K562 (cell line): Measurements from ENCODE around the gene CERS2. TPM values are rescaled to one million over a fixed set of nuclear protein-coding genes. Genes with fewer than 3 reads are reported as not detected.

Source experiments
- ATAC-seq: fragments of 200-7000 bp; cut with Tn5 transposase; 3 replicates; pipeline ENCODE4 v1.9.1; 2020; ENCODE audit warnings: moderate library complexity
- BruUV-seq: library from RNA; stranded (reverse); fragments of 400-500 nt; replicated peaks from 2 replicates; lab custom pipeline; 2021; lab: Mats Ljungman, UMichigan
- CTCF ChIA-PET: fragments of 300-600 bp; formaldehyde crosslinking; extraction: SDS; loops from one replicate; lab custom pipeline; 2021; ENCODE audit warnings: low intra/inter-chr PET ratio; lab: Yijun Ruan, JAX
- POLR2A ChIA-PET: fragments of 300-600, 350-650 bp; sonication (Branson Sonifier 250); formaldehyde crosslinking; extraction: SDS; loops from one replicate; lab custom pipeline; 2021; ENCODE audit warnings: antibody characterized with exemption, inconsistent platforms; lab: Yijun Ruan, JAX
- DNase-seq, 4 experiments: peaks; one replicate each; pipeline versions ENCODE4 v3.0.0 to v3.0.0-alpha.2; 2011 to 2018; ENCODE audit warnings: low spot score in 3 of 4, mixed read lengths in 3 of 4; ENCODE audit errors: extremely low read depth in 1 of 4
- FAIRE-seq: peaks from 2 replicates; lab custom pipeline; 2011; peaks lifted over from hg19 to GRCh38; lab: Jason Lieb, UNC
- H2AFZ ChIP-seq: 2 replicates; pipeline ENCODE4 v1.6.0; 2011; ENCODE audit warnings: low read depth, low read length, control low read depth, inconsistent platforms
- H3K27ac ChIP-seq: fragments of 200-600 bp; 3 replicates; pipeline ENCODE4 v1.8.0; 2011; ENCODE audit warnings: low read depth, mild to moderate bottlenecking, control low read depth, inconsistent platforms, low read length, moderate library complexity, mixed read lengths; ENCODE audit errors: extremely low read depth
- H3K27me3 ChIP-seq, 2 experiments: fragments of 300-600 bp in 1 of 2; 2 replicates in 1 of 2; 3 replicates in 1 of 2; pipeline versions ENCODE4 v1.6.0 to v1.8.0; 2011; ENCODE audit warnings: inconsistent platforms in 2 of 2, low read length in 2 of 2, mild to moderate bottlenecking in 1 of 2, mixed read lengths in 1 of 2, moderate library complexity in 1 of 2; ENCODE audit not compliant: control insufficient read depth in 2 of 2, insufficient read depth in 2 of 2
- H3K36me3 ChIP-seq: fragments of 300-600 bp; 3 replicates; pipeline ENCODE4 v1.8.0; 2011; ENCODE audit warnings: mild to moderate bottlenecking, low read length, inconsistent platforms; ENCODE audit not compliant: control insufficient read depth, insufficient read depth
- H3K4me1 ChIP-seq, 2 experiments: fragments of 200-600 bp in 1 of 2; replicated peaks in 1 of 2; 2 replicates in 1 of 2; 3 replicates in 1 of 2; pipeline versions ENCODE4 v1.5.1 to v1.8.0; 2011; ENCODE audit warnings: inconsistent platforms in 2 of 2, low read length in 2 of 2, mild to moderate bottlenecking in 1 of 2, mixed read lengths in 1 of 2, moderate library complexity in 1 of 2; ENCODE audit not compliant: control insufficient read depth in 2 of 2, insufficient read depth in 2 of 2
- H3K4me2 ChIP-seq: 2 replicates; pipeline ENCODE4 v1.6.1; 2011; ENCODE audit warnings: low read length, control low read depth, inconsistent platforms, mixed read lengths; ENCODE audit not compliant: insufficient read depth
- H3K4me3 ChIP-seq: fragments of 200-600 bp; sonication (generic), shearing (Covaris generic); 2 replicates; pipeline ENCODE4 v1.5.1; 2016; ENCODE audit warnings: control low read depth, inconsistent platforms
- H3K79me2 ChIP-seq: fragments of 200-600 bp; 3 replicates; pipeline ENCODE4 v1.8.0; 2011; ENCODE audit warnings: low read length, inconsistent platforms; ENCODE audit not compliant: control insufficient read depth, insufficient read depth
- H3K9ac ChIP-seq, 2 experiments: 2 replicates each; pipeline versions ENCODE4 v1.6.0 to v1.6.1; 2011; ENCODE audit warnings: low read depth in 2 of 2, low read length in 2 of 2, control low read depth in 1 of 2, inconsistent platforms in 1 of 2, mild to moderate bottlenecking in 1 of 2, mixed read lengths in 1 of 2; ENCODE audit not compliant: insufficient read depth in 1 of 2
- H3K9me1 ChIP-seq: one replicate; pipeline ENCODE4 v1.6.0; 2011; ENCODE audit warnings: inconsistent platforms, mild to moderate bottlenecking, low read length, moderate library complexity; ENCODE audit not compliant: control insufficient read depth, insufficient read depth
- H3K9me3 ChIP-seq: replicated peaks from 2 replicates; pipeline ENCODE4 v1.5.1; 2011; ENCODE audit warnings: low read depth, low read length, inconsistent platforms; ENCODE audit not compliant: control insufficient read depth, insufficient read depth
- H4K20me1 ChIP-seq: replicated peaks from 2 replicates; pipeline ENCODE4 v1.6.1; 2011; ENCODE audit warnings: low read length, inconsistent platforms, mixed read lengths; ENCODE audit not compliant: control insufficient read depth, insufficient read depth
- FOXM1 ChIP-seq, 2 experiments: fragments of 450-650 bp in 1 of 2; sonication (generic) in 1 of 2; formaldehyde crosslinking in 1 of 2; IDR thresholded peaks; 2 replicates each; pipeline versions ENCODE4 v1.6.1 to v1.9.0; 2017 to 2022; ENCODE audit warnings: low read depth in 2 of 2, mild to moderate bottlenecking in 2 of 2, missing genetic modification reagents in 1 of 2, moderate library complexity in 1 of 2
- POLR2A ChIP-seq: fragments of 450-650 bp; conservative IDR thresholded peaks from 2 replicates; pipeline ENCODE4 v1.6.1; 2016
- SRF ChIP-seq, 2 experiments: fragments of 250-450, 450-650 bp in 1 of 2; sonication (Bioruptor Pico) in 1 of 2; sonication (generic) in 1 of 2; formaldehyde crosslinking; IDR thresholded peaks; 2 replicates each; pipeline versions ENCODE4 v1.5.0 to v1.5.1; 2020 to 2022; ENCODE audit warnings: mild to moderate bottlenecking in 1 of 2, missing genetic modification reagents in 1 of 2
- ZNF639 ChIP-seq, 2 experiments: fragments of 200-800 bp in 1 of 2; sonication (Bioruptor generic) in 1 of 2; sonication (generic) in 1 of 2; formaldehyde crosslinking in 1 of 2; IDR thresholded peaks in 1 of 2; conservative IDR thresholded peaks in 1 of 2; 2 replicates each; pipeline versions ENCODE4 v1.5.0 to v1.6.1; 2016 to 2020; ENCODE audit warnings: missing compliant biosample characterization in 1 of 2, missing genetic modification characterization in 1 of 2, missing genetic modification reagents in 1 of 2
- WGBS: fragments of 100-300 bp; shearing (Covaris generic); methylation state at CpG from one replicate; pipeline ENCODE4 v1.1.6; 2016; ENCODE audit warnings: low coverage, mixed read lengths; ENCODE audit not compliant: insufficient coverage; ENCODE audit errors: missing lambda C conversion rate; 5-methylcytosine and 5-hydroxymethylcytosine counted together
- in situ Hi-C: fragments of 300-500 bp; cut with MboI; formaldehyde crosslinking; loops from 4 replicates; pipeline ENCODE4 v1.15.0; 2018; ENCODE audit warnings: inconsistent platforms, mixed read lengths
- intact Hi-C: fragments of 100-400 bp; cut with micrococcal nuclease; formaldehyde crosslinking; loops from 2 replicates; pipeline ENCODE4 v1.14.2; 2022
- polyA plus RNA-seq, 8 experiments: library from polyadenylated mRNA; depleted of rRNA in 4 of 8; stranded (reverse) in 5 of 8; unstranded in 3 of 8; fragments of >200 nt; fragmentation: Nextera tagmentation in 2 of 8; fragmentation: Illumina TruSeq in 1 of 8; extraction: Ambion mirVana in 2 of 8; extraction: Trizol in 1 of 8; gene quantifications; 2 replicates each; pipeline versions ENCODE4 v1.2.1 to v1.2.3, GENCODE V29; 2011 to 2014; ENCODE audit warnings: inconsistent platforms in 1 of 8, missing spikeins in 1 of 8
- total RNA-seq, 7 experiments: library from RNA; depleted of rRNA in 6 of 7; stranded (reverse); fragments of >200 nt in 6 of 7; fragmentation: Illumina TruSeq in 2 of 7; extraction: Trizol in 2 of 7; gene quantifications; 2 replicates each; pipeline versions ENCODE4 v1.2.1 to v1.2.3, GENCODE V29; 2011 to 2021; ENCODE audit warnings: low replicate concordance in 1 of 7
- TF ChIP-seq, protein P1 (sequence below): fragments of 450-650 bp; conservative IDR thresholded peaks from 2 replicates; pipeline ENCODE4 v1.6.1; 2016; ENCODE audit warnings: missing genetic modification characterization, low read depth, mild to moderate bottlenecking, missing compliant biosample characterization, moderate library complexity

CERS2 gene
- total and polyA plus RNA-seq, 9 of the 15 experiments (the other 6 are each of a cell fraction or from before 2014, with no cell fraction given) = 23.4 to 295 (median 132) TPM

- peak; percentile 33; the same call in 1 of the 2 replicates for TF ChIP-seq POLR2A
- no peak for TF ChIP-seq ZNF639 (CRISPR knock-in tag; conservative IDR thresholded peaks at IDR 0.05 in 1 of 2, IDR thresholded peaks at IDR 0.05 in 1 of 2)
- no peak for TF ChIP-seq FOXM1 (IDR thresholded peaks at IDR 0.05; ENCODE audit: low read depth)
- no peak for TF ChIP-seq FOXM1 (CRISPR knock-in tag; IDR thresholded peaks at IDR 0.05; ENCODE audit: low read depth)
- TF ChIP-seq, protein P1, sequence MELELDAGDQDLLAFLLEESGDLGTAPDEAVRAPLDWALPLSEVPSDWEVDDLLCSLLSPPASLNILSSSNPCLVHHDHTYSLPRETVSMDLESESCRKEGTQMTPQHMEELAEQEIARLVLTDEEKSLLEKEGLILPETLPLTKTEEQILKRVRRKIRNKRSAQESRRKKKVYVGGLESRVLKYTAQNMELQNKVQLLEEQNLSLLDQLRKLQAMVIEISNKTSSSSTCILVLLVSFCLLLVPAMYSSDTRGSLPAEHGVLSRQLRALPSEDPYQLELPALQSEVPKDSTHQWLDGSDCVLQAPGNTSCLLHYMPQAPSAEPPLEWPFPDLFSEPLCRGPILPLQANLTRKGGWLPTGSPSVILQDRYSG (tag) = no peak
- TF ChIP-seq SRF (CRISPR knock-in tag; IDR thresholded peaks at IDR 0.05) = no peak
- FAIRE-seq (no peak), ATAC-seq (no peak), DNase-seq (no peak)
- ChIA-PET POLR2A (interaction anchor here (0.5 to 7.5 kb wide), 7 partner anchors 8 to 456 kb away, joined by 3 to 64 read pairs (median 3); partner anchors contain the start of genes CERS2 and ECM1), CTCF (no interaction called here)
- Histone ChIP-seq H3K9ac (no peak overlapping the region), H3K36me3 (peaks cover 95% of the 10 kb centered on the region), H3K27me3 (no peaks in the 10 kb centered on the region), H3K79me2 (peaks cover 11% of the 10 kb centered on the region), H3K9me1 (no peaks in the 10 kb centered on the region), H3K27ac (no peak overlapping the region), H3K4me3 (no peak overlapping the region), H2AFZ (no peak overlapping the region), H3K4me1 (peaks cover 0 to 4% of the 10 kb centered on the region in 2 experiments; a peak in 2 of 5 replicates), H3K4me2 (no peak overlapping the region), H4K20me1 (peaks cover 11% of the 10 kb centered on the region), H3K9me3 (no peaks in the 10 kb centered on the region)
- in situ Hi-C loops = no loop called here
- no TSS peak for BruUV-seq
- intact Hi-C loops = no loop called here
- WGBS = 94% methylated on average over 5 of the region's 5 CpGs
Observed at GRCh38 chr1:150964164-150964489, 10.5 kb downstream of the CERS2 start.
